HCT116 (cell line): ENCODE measurements around the gene PTH2.

ENCODE experiments used
- ATF3 ChIP-seq: IDR thresholded peaks from 2 replicates; pipeline ENCODE4 v1.6.1; 2012
- CTCF ChIP-seq, 3 experiments: fragments of 200-600 bp in 1 of 3; sonication (generic) in 1 of 3; IDR thresholded peaks in 2 of 3; conservative IDR thresholded peaks in 1 of 3; 2 replicates each; pipeline ENCODE4 v1.5.1; 2012 to 2017; ENCODE audit warnings: low read depth in 2 of 3, low read length in 2 of 3, antibody characterized with exemption in 1 of 3, borderline replicate concordance in 1 of 3, control low read depth in 1 of 3, mild to moderate bottlenecking in 1 of 3, mixed read lengths in 1 of 3, mixed run types in 1 of 3, moderate library complexity in 1 of 3; ENCODE audit not compliant: insufficient read depth in 1 of 3
- EGR1 ChIP-seq: IDR thresholded peaks from 2 replicates; pipeline ENCODE4 v1.6.1; 2012; ENCODE audit warnings: low read depth
- ELF1 ChIP-seq: IDR thresholded peaks from 2 replicates; pipeline ENCODE4 v1.6.1; 2012; ENCODE audit warnings: low read depth, borderline replicate concordance
- EZH2 ChIP-seq: fragments of 200-600 bp; sonication (generic); IDR thresholded peaks from 2 replicates; pipeline ENCODE4 v1.6.1; 2017; ENCODE audit warnings: antibody characterized with exemption, mixed run types
- EZH2phosphoT487 ChIP-seq: fragments of 200-600 bp; IDR thresholded peaks from 2 replicates; pipeline ENCODE4 v1.6.1; 2018; ENCODE audit warnings: antibody characterized with exemption, borderline replicate concordance
- JUND ChIP-seq: IDR thresholded peaks from 2 replicates; pipeline ENCODE4 v1.6.1; 2012
- MAX ChIP-seq: IDR thresholded peaks from 2 replicates; pipeline ENCODE4 v1.6.1; 2012
- POLR2A ChIP-seq: IDR thresholded peaks from 2 replicates; pipeline ENCODE4 v1.7.0; 2011; ENCODE audit warnings: borderline replicate concordance; ENCODE audit not compliant: insufficient read depth, insufficient read length; ENCODE audit errors: extremely low read depth
- RAD21 ChIP-seq: IDR thresholded peaks from 2 replicates; pipeline ENCODE4 v1.6.1; 2012; ENCODE audit warnings: low read depth, mild to moderate bottlenecking
- REST ChIP-seq: IDR thresholded peaks from 2 replicates; pipeline ENCODE4 v1.6.1; 2012; ENCODE audit warnings: low read depth
- SP1 ChIP-seq: IDR thresholded peaks from 2 replicates; pipeline ENCODE4 v1.6.1; 2012; ENCODE audit warnings: low read depth
- SRF ChIP-seq: IDR thresholded peaks from 2 replicates; pipeline ENCODE4 v1.6.1; 2012; ENCODE audit warnings: low read depth
- ZFX ChIP-seq: fragments of 450-650 bp; IDR thresholded peaks from 2 replicates; pipeline ENCODE4 v1.6.1; 2017

GRCh38 chr19:49462492-49462891, 39.3 kb upstream of the PTH2 start:
- no peak for TF ChIP-seq ZFX
- TF ChIP-seq ATF3, result no peak
- TF ChIP-seq JUND, result no peak
- TF ChIP-seq SRF, result no peak
- no peak for TF ChIP-seq POLR2A
- no peak for TF ChIP-seq CTCF (IDR thresholded peaks at IDR 0.05 in 2 of 3, conservative IDR thresholded peaks at IDR 0.05 in 1 of 3; ENCODE audit: borderline replicate concordance in 1 of 3, insufficient read depth in 1 of 3, low read depth in 2 of 3, low read length in 2 of 3)
- TF ChIP-seq SP1, result no peak
- no peak for TF ChIP-seq RAD21
- TF ChIP-seq EGR1, result no peak
- TF ChIP-seq EZH2phosphoT487, result no peak
- no peak for TF ChIP-seq MAX
- TF ChIP-seq EZH2, result no peak
- TF ChIP-seq ELF1, result no peak
- TF ChIP-seq REST, result no peak
